GM12878 (cell line): ENCODE measurements around the gene FANCC. TPM values are rescaled to one million over a fixed set of nuclear protein-coding genes. Genes with fewer than 3 reads are reported as not detected.

ENCODE experiments used
- ATAC-seq: fragments of 200-7000 bp; cut with Tn5 transposase; 3 replicates; pipeline ENCODE4 v1.9.1; 2020; ENCODE audit warnings: mild to moderate bottlenecking, moderate library complexity
- BruUV-seq: library from RNA; stranded (reverse); fragments of 400-500 nt; replicated peaks from 2 replicates; lab custom pipeline; 2021; lab: Mats Ljungman, UMichigan
- CTCF ChIA-PET: fragments of 300-600 bp; sonication (Branson Sonifier 250); formaldehyde crosslinking; extraction: SDS; loops from one replicate; lab custom pipeline; 2021; ENCODE audit warnings: inconsistent platforms; lab: Yijun Ruan, JAX
- POLR2A ChIA-PET: fragments of 350-600 bp; formaldehyde crosslinking; extraction: SDS; loops from one replicate; lab custom pipeline; 2021; ENCODE audit warnings: inconsistent platforms; lab: Charles Lee
- RAD21 ChIA-PET: fragments of 300-600 bp; sonication (Branson Sonifier 250); formaldehyde crosslinking; loops from one replicate; lab custom pipeline; 2023; ENCODE audit warnings: antibody characterized with exemption; ENCODE audit not compliant: unreplicated experiment; lab: Charles Lee
- SMC1A ChIA-PET: fragments of 300-600 bp; sonication (Branson Sonifier 250); formaldehyde crosslinking; loops from one replicate; lab custom pipeline; 2023; ENCODE audit not compliant: unreplicated experiment, uncharacterized antibody; lab: Charles Lee
- DNase-seq: peaks from one replicate; pipeline ENCODE4 v3.0.0-alpha.2; 2011; ENCODE audit warnings: low read depth, low spot score
- FAIRE-seq: peaks from 3 replicates; lab custom pipeline; 2011; peaks lifted over from hg19 to GRCh38; lab: Jason Lieb, UNC
- H2AFZ ChIP-seq: 2 replicates; pipeline ENCODE4 v1.6.0; 2011; ENCODE audit warnings: low read depth, low read length, control low read depth; ENCODE audit not compliant: control insufficient read depth
- H3K27ac ChIP-seq: 2 replicates; pipeline ENCODE4 v1.5.1; 2011; ENCODE audit warnings: control low read depth; ENCODE audit not compliant: control insufficient read depth, insufficient read depth
- H3K27me3 ChIP-seq, 2 experiments: replicated peaks in 1 of 2; 2 replicates each; pipeline versions ENCODE4 v1.6.0 to v1.6.1; 2011; ENCODE audit warnings: low read length in 1 of 2; ENCODE audit not compliant: control insufficient read depth in 2 of 2, insufficient read depth in 2 of 2
- H3K36me3 ChIP-seq, 2 experiments: 2 replicates each; pipeline ENCODE4 v1.5.1; 2011; ENCODE audit warnings: low read length in 1 of 2; ENCODE audit not compliant: control insufficient read depth in 2 of 2, insufficient read depth in 2 of 2
- H3K4me1 ChIP-seq: 2 replicates; pipeline ENCODE4 v1.6.1; 2011; ENCODE audit warnings: mild to moderate bottlenecking, low read length, moderate library complexity, mixed read lengths; ENCODE audit not compliant: control insufficient read depth, insufficient read depth
- H3K4me2 ChIP-seq: 2 replicates; pipeline ENCODE4 v1.6.0; 2011; ENCODE audit warnings: control low read depth; ENCODE audit not compliant: control insufficient read depth, insufficient read depth
- H3K4me3 ChIP-seq: fragments of 200-600 bp; sonication (generic); 2 replicates; pipeline ENCODE4 v1.5.1; 2016
- H3K79me2 ChIP-seq: 2 replicates; pipeline ENCODE4 v1.6.0; 2011; ENCODE audit warnings: low read length; ENCODE audit not compliant: control insufficient read depth, insufficient read depth
- H3K9ac ChIP-seq: 2 replicates; pipeline ENCODE4 v1.8.0; 2011; ENCODE audit warnings: low read length, control low read depth, mixed read lengths; ENCODE audit not compliant: control insufficient read depth, insufficient read depth
- H3K9me3 ChIP-seq: replicated peaks from 3 replicates; pipeline ENCODE4 v1.5.1; 2011; ENCODE audit warnings: mild to moderate bottlenecking, low read length; ENCODE audit not compliant: control insufficient read depth, insufficient read depth
- H4K20me1 ChIP-seq: 2 replicates; pipeline ENCODE4 v1.6.0; 2011; ENCODE audit not compliant: control insufficient read depth, insufficient read depth
- WGBS: methylation state at CpG from one replicate; pipeline ENCODE4 v1.1.6; 2016; ENCODE audit warnings: low lambda C conversion rate; ENCODE audit not compliant: insufficient replicate concordance, insufficient coverage; ENCODE audit errors: missing lambda C conversion rate; 5-methylcytosine and 5-hydroxymethylcytosine counted together
- in situ Hi-C: fragments of 300-500 bp; cut with MboI; formaldehyde crosslinking; loops from 9 replicates; pipeline ENCODE4 v1.14.3; 2018; ENCODE audit warnings: mixed read lengths
- intact Hi-C: fragments of 100-400 bp; cut with micrococcal nuclease; formaldehyde crosslinking; loops from one replicate; pipeline ENCODE4 v1.14.2; 2022; ENCODE audit not compliant: unreplicated experiment
- polyA plus RNA-seq, 11 experiments: library from polyadenylated mRNA; depleted of rRNA in 4 of 11; unstranded in 6 of 11; stranded (reverse) in 5 of 11; fragments of >200 nt; fragmentation: Nextera tagmentation in 4 of 11; fragmentation: Illumina TruSeq in 1 of 11; extraction: Ambion mirVana in 4 of 11; extraction: Trizol in 1 of 11; gene quantifications; 1 replicate in 1 of 11; 2 replicates in 10 of 11; pipeline versions ENCODE4 v1.2.1 to v1.2.3, GENCODE V29; 2011 to 2016; ENCODE audit warnings: inconsistent platforms in 2 of 11, missing spikeins in 2 of 11, low read depth in 1 of 11
- total RNA-seq, 4 experiments: library from RNA; depleted of rRNA in 3 of 4; stranded (reverse); fragments of >200 nt in 3 of 4; fragmentation: Illumina TruSeq in 1 of 4; extraction: Trizol in 1 of 4; gene quantifications; 2 replicates each; pipeline versions ENCODE4 v1.2.1 to v1.2.3, GENCODE V29; 2013 to 2021
- TF ChIP-seq, protein P1 (sequence below): IDR thresholded peaks from 2 replicates; pipeline ENCODE4 v1.6.1; 2012; ENCODE audit warnings: improper control_type of control experiment, low read depth, low read length; ENCODE audit not compliant: insufficient replicate concordance

Gene FANCC
- total and polyA plus RNA-seq, 10 of the 15 experiments (the other 5 are each of a cell fraction or from before 2014, with no cell fraction given), result 1.2 to 16.8 (median 10.5) TPM

DNA sequence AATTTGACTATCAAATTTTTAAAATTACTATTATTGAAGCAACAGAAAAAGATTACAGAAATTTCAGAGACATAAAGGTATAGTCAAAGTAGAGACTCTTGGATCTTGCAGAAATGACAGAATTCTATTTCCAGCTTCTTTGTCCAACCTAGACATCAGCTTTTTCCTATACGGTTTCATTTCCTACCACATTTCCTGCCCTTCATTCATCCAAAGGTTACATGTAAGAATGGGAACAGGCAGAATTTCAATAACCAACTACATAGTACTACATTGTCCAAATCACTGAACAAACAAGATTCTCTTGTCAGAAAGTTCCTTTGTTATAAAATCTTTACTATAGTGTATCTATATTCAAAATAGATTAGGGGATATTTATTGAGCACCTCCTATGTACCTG is 124.9 kb downstream of the FANCC start:
- no peak overlapping the region for H3K27ac ChIP-seq
- ChIA-PET CTCF (interaction anchor here (1.1 to 2.5 kb wide), 3 partner anchors 12 to 76 kb away, joined by 3 to 11 read pairs (median 7); no protein-coding TSS in a partner anchor), SMC1A (interaction anchor here (0.9 to 1.4 kb wide), 2 partner anchors 72 to 76 kb away, joined by 3 to 6 read pairs; no protein-coding TSS in a partner anchor), POLR2A (no interaction called here), RAD21 (no interaction called here)
- no peak overlapping the region for H3K9ac ChIP-seq
- H4K20me1 ChIP-seq, result no peaks in the 10 kb centered on the region
- no peaks in the 10 kb centered on the region for H3K9me3 ChIP-seq
- no peak overlapping the region for H2AFZ ChIP-seq
- H3K36me3 ChIP-seq, result no peaks in the 10 kb centered on the region
- no peaks in the 10 kb centered on the region for H3K79me2 ChIP-seq
- no peak overlapping the region for H3K4me2 ChIP-seq
- H3K27me3 ChIP-seq, result no peaks in the 10 kb centered on the region
- FAIRE-seq (no peak), ATAC-seq (no peak), DNase-seq (no peak)
- 59% methylated on average over 1 of the region's 1 CpG for WGBS
- intact Hi-C loops (no loop called here), in situ Hi-C loops (no loop called here)
- TF ChIP-seq, protein P1, sequence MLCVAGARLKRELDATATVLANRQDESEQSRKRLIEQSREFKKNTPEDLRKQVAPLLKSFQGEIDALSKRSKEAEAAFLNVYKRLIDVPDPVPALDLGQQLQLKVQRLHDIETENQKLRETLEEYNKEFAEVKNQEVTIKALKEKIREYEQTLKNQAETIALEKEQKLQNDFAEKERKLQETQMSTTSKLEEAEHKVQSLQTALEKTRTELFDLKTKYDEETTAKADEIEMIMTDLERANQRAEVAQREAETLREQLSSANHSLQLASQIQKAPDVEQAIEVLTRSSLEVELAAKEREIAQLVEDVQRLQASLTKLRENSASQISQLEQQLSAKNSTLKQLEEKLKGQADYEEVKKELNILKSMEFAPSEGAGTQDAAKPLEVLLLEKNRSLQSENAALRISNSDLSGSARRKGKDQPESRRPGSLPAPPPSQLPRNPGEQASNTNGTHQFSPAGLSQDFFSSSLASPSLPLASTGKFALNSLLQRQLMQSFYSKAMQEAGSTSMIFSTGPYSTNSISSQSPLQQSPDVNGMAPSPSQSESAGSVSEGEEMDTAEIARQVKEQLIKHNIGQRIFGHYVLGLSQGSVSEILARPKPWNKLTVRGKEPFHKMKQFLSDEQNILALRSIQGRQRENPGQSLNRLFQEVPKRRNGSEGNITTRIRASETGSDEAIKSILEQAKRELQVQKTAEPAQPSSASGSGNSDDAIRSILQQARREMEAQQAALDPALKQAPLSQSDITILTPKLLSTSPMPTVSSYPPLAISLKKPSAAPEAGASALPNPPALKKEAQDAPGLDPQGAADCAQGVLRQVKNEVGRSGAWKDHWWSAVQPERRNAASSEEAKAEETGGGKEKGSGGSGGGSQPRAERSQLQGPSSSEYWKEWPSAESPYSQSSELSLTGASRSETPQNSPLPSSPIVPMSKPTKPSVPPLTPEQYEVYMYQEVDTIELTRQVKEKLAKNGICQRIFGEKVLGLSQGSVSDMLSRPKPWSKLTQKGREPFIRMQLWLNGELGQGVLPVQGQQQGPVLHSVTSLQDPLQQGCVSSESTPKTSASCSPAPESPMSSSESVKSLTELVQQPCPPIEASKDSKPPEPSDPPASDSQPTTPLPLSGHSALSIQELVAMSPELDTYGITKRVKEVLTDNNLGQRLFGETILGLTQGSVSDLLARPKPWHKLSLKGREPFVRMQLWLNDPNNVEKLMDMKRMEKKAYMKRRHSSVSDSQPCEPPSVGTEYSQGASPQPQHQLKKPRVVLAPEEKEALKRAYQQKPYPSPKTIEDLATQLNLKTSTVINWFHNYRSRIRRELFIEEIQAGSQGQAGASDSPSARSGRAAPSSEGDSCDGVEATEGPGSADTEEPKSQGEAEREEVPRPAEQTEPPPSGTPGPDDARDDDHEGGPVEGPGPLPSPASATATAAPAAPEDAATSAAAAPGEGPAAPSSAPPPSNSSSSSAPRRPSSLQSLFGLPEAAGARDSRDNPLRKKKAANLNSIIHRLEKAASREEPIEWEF, result no peak
- BruUV-seq, result no TSS peak
- H3K4me1 ChIP-seq, result peaks cover 5% of the 10 kb centered on the region; the same call in 1 of the 2 replicates
- no peak overlapping the region for H3K4me3 ChIP-seq
